A549 (cell line): Measurements from ENCODE around the gene GMEB2. TPM values are rescaled to one million over a fixed set of nuclear protein-coding genes. Genes with fewer than 3 reads are reported as not detected.

Experiments used
- ATAC-seq, 2 experiments: fragments of 200-7000 bp in 1 of 2; fragments of >200 bp in 1 of 2; cut with Nextera tagmentation in 1 of 2; cut with Tn5 transposase in 1 of 2; 3 replicates each; pipeline versions ENCODE4 v1.8.0 to v1.9.1; 2018 to 2020; ENCODE audit warnings: mild to moderate bottlenecking in 1 of 2, moderate library complexity in 1 of 2
- CTCF ChIA-PET: fragments of 300-600 bp; sonication (Branson Sonifier 250); formaldehyde crosslinking; extraction: SDS; loops from one replicate; lab custom pipeline; 2021; ENCODE audit warnings: antibody characterized with exemption, inconsistent platforms; lab: Yijun Ruan, JAX
- POLR2A ChIA-PET: fragments of 350-600 bp; formaldehyde crosslinking; extraction: SDS; loops from one replicate; lab custom pipeline; 2021; ENCODE audit warnings: antibody characterized with exemption, inconsistent platforms; lab: Yijun Ruan, JAX
- DNase-seq, 2 experiments: peaks; one replicate each; pipeline versions ENCODE4 v3.0.0 to v3.0.0-alpha.2; 2011 to 2016; ENCODE audit warnings: low read depth in 1 of 2, low spot score in 1 of 2
- FAIRE-seq: peaks from 2 replicates; lab custom pipeline; 2011; peaks lifted over from hg19 to GRCh38; lab: Jason Lieb, UNC
- H3K27ac ChIP-seq, 2 experiments: fragments of >200 bp; sonication (Bioruptor Twin); formaldehyde crosslinking; 3 replicates each; pipeline ENCODE4 v1.5.1; 2016 to 2017
- H3K4me1 ChIP-seq: fragments of >200 bp; sonication (Bioruptor Twin); formaldehyde crosslinking; 3 replicates; pipeline ENCODE4 v1.6.1; 2016
- H3K4me2 ChIP-seq: fragments of >200 bp; sonication (Bioruptor Twin); formaldehyde crosslinking; 3 replicates; pipeline ENCODE4 v1.6.1; 2016
- H3K4me3 ChIP-seq: fragments of >200 bp; sonication (Bioruptor Twin); formaldehyde crosslinking; 3 replicates; pipeline ENCODE4 v1.5.1; 2016
- H3K9me3 ChIP-seq: fragments of >200 bp; sonication (Bioruptor Twin); formaldehyde crosslinking; 3 replicates; pipeline ENCODE4 v1.6.1; 2016
- CBX2 ChIP-seq: fragments of 200-600 bp; sonication (generic); IDR thresholded peaks from 2 replicates; pipeline ENCODE4 v1.6.1; 2016; ENCODE audit warnings: low read depth, mild to moderate bottlenecking, borderline replicate concordance
- CEBPB ChIP-seq, 2 experiments: fragments of >200 bp in 1 of 2; sonication (Bioruptor Twin) in 1 of 2; formaldehyde crosslinking in 1 of 2; IDR thresholded peaks; 2 replicates each; pipeline ENCODE4 v1.6.1; 2012 to 2016
- CHD4 ChIP-seq: fragments of 200-600 bp; sonication (generic); IDR thresholded peaks from 2 replicates; pipeline ENCODE4 v1.6.1; 2016; ENCODE audit warnings: antibody characterized with exemption, mild to moderate bottlenecking, borderline replicate concordance
- ESRRA ChIP-seq: fragments of 150-350 bp; IDR thresholded peaks from 2 replicates; pipeline ENCODE4 v1.6.1; 2014; ENCODE audit warnings: mild to moderate bottlenecking, low read length, borderline replicate concordance
- FOSL2 ChIP-seq, 2 experiments: fragments of 450-650 bp in 1 of 2; fragments of >200 bp in 1 of 2; sonication (Bioruptor Twin) in 1 of 2; formaldehyde crosslinking; IDR thresholded peaks; 2 replicates each; pipeline versions ENCODE4 v1.5.0 to v1.6.1; 2016 to 2020; ENCODE audit warnings: mild to moderate bottlenecking in 1 of 2, moderate library complexity in 1 of 2
- HES2 ChIP-seq: fragments of >200 bp; sonication (Bioruptor Twin); formaldehyde crosslinking; IDR thresholded peaks from 2 replicates; pipeline ENCODE4 v1.6.1; 2016
- HEYL ChIP-seq: fragments of 250-450 bp; sonication (Bioruptor Pico); IDR thresholded peaks from 2 replicates; pipeline ENCODE4 v1.8.0; 2021; ENCODE audit warnings: mild to moderate bottlenecking, moderate library complexity
- MAX ChIP-seq: IDR thresholded peaks from 2 replicates; pipeline ENCODE4 v1.6.1; 2012
- MYC ChIP-seq: IDR thresholded peaks from 2 replicates; pipeline ENCODE4 v1.6.1; 2012; ENCODE audit warnings: mild to moderate bottlenecking, inconsistent platforms, low read length, improper control_type of control experiment, borderline replicate concordance
- NFE2L2 ChIP-seq: fragments of 150-350 bp; conservative IDR thresholded peaks from 2 replicates; pipeline ENCODE4 v1.6.1; 2014; ENCODE audit warnings: low read length
- NR3C1 ChIP-seq: fragments of >200 bp; sonication (Bioruptor Twin); formaldehyde crosslinking; IDR thresholded peaks from 3 replicates; pipeline ENCODE4 v1.6.1; 2017
- PHF8 ChIP-seq: fragments of 200-600 bp; sonication (generic); IDR thresholded peaks from 2 replicates; pipeline ENCODE4 v1.6.1; 2016; ENCODE audit warnings: low read depth, mild to moderate bottlenecking, antibody characterized with exemption, moderate library complexity, borderline replicate concordance
- POLR2A ChIP-seq: IDR thresholded peaks from 2 replicates; pipeline ENCODE4 v1.6.1; 2012; ENCODE audit warnings: mild to moderate bottlenecking, low read length
- RAD21 ChIP-seq, 2 experiments: fragments of >200 bp in 1 of 2; sonication (Bioruptor Twin) in 1 of 2; formaldehyde crosslinking in 1 of 2; IDR thresholded peaks in 1 of 2; conservative IDR thresholded peaks in 1 of 2; 2 replicates in 1 of 2; 3 replicates in 1 of 2; pipeline ENCODE4 v1.6.1; 2012 to 2018; ENCODE audit warnings: inconsistent platforms in 1 of 2
- RARB ChIP-seq: fragments of 250-450 bp; sonication (Bioruptor Pico); IDR thresholded peaks from 2 replicates; pipeline ENCODE4 v1.8.0; 2021; ENCODE audit warnings: mild to moderate bottlenecking, moderate library complexity
- REST ChIP-seq: fragments of 200-600 bp; sonication (generic); IDR thresholded peaks from 2 replicates; pipeline ENCODE4 v1.6.1; 2016; ENCODE audit warnings: antibody characterized with exemption, mild to moderate bottlenecking, moderate library complexity
- SMC3 ChIP-seq: fragments of >200 bp; sonication (Bioruptor Twin); formaldehyde crosslinking; IDR thresholded peaks from 3 replicates; pipeline ENCODE4 v1.6.1; 2018; ENCODE audit warnings: inconsistent platforms
- USF2 ChIP-seq: fragments of 450-650 bp; IDR thresholded peaks from 2 replicates; pipeline ENCODE4 v1.6.1; 2014; ENCODE audit warnings: antibody characterized with exemption
- ZC3H11A ChIP-seq: fragments of 450-650 bp; IDR thresholded peaks from 2 replicates; pipeline ENCODE4 v1.6.1; 2014; ENCODE audit warnings: antibody characterized with exemption, mild to moderate bottlenecking
- ZNF302 ChIP-seq: fragments of 250-450 bp; sonication (Bioruptor Pico); IDR thresholded peaks from 2 replicates; pipeline ENCODE4 v1.9.0; 2021; ENCODE audit warnings: inconsistent platforms, mild to moderate bottlenecking, moderate library complexity
- WGBS: methylation state at CpG from one replicate; pipeline ENCODE4 v1.1.6; 2017; ENCODE audit errors: missing lambda C conversion rate; 5-methylcytosine and 5-hydroxymethylcytosine counted together
- polyA plus RNA-seq, 4 experiments: library from polyadenylated mRNA; depleted of rRNA in 3 of 4; stranded (reverse); fragments of >200 nt; fragmentation: RNase III in 1 of 4; extraction: RNeasy Plus Mini Kit Qiagen cat#74134 plus additional on column Dnase treatment in 1 of 4; gene quantifications; 2 replicates in 3 of 4; 3 replicates in 1 of 4; pipeline ENCODE4 v1.2.3, GENCODE V29; 2011 to 2017
- TF ChIP-seq, protein P1 (sequence below): fragments of >200 bp; sonication (Bioruptor Twin); formaldehyde crosslinking; IDR thresholded peaks from 3 replicates; pipeline ENCODE4 v1.6.1; 2016

The GMEB2 gene
- polyA plus RNA-seq, 2 of the 4 experiments (the other 2 are of a cell fraction) = 6.5 to 6.8 TPM

DNA sequence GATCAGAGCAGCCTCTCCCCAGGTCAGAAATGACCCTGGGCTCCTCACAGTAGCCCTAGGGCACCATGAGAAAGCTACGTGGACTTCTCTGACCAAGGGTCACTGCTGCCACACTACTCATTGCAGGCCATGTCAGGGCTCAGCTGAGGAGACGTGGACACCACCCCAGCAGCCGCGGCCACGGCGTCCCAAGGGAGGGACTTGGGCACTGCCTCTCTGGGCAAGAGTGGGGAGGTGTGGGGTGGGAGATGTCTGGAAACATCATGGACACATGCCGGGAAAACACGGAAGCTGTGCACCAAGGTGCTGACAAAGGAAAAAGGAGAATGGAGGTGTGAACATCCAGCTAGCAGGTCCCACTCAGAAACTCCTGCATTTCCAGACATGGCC, 9.0 kb downstream of the GMEB2 start:
- POLR2A ChIA-PET = no interaction called here
- Histone ChIP-seq H3K27ac (no peak overlapping the region), H3K4me3 (no peak overlapping the region), H3K9me3 (no peaks in the 10 kb centered on the region), H3K4me2 (no peak overlapping the region), H3K4me1 (no peaks in the 10 kb centered on the region)
- TF ChIP-seq SMC3 (no peak), RAD21 (conservative IDR thresholded peaks at IDR 0.05 in 1 of 2, IDR thresholded peaks at IDR 0.05 in 1 of 2) (no peak), CEBPB (IDR thresholded peaks at IDR 0.05) (no peak), HES2 (no peak), HEYL (CRISPR knock-in tag) (no peak), CBX2 (no peak), NFE2L2 (no peak), USF2 (no peak), RARB (CRISPR knock-in tag) (no peak), MAX (no peak), NR3C1 (no peak)
- TF ChIP-seq, protein P1, sequence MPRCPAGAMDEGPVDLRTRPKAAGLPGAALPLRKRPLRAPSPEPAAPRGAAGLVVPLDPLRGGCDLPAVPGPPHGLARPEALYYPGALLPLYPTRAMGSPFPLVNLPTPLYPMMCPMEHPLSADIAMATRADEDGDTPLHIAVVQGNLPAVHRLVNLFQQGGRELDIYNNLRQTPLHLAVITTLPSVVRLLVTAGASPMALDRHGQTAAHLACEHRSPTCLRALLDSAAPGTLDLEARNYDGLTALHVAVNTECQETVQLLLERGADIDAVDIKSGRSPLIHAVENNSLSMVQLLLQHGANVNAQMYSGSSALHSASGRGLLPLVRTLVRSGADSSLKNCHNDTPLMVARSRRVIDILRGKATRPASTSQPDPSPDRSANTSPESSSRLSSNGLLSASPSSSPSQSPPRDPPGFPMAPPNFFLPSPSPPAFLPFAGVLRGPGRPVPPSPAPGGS = no peak
- WGBS = 77% methylated on average over 8 of the region's 8 CpGs
- ATAC-seq = no peak
- no peak for DNase-seq
- CTCF ChIA-PET = interaction anchor here (1.0 to 5.1 kb wide), 4 partner anchors 14 to 357 kb away, joined by 3 to 22 read pairs (median 4); partner anchors contain the start of gene PTK6
- no peak for FAIRE-seq

GRCh38 chr20:63617092-63617875, 9.6 kb downstream of the GMEB2 start:
- POLR2A ChIA-PET = no interaction called here
- 0 out of 6 replicates have a peak, but pooled peaks of 1 of the 2 experiments have one; percentile 31 for ATAC-seq
- no peak for FAIRE-seq

More at GRCh38 chr20:63617092-63617875, 9.6 kb downstream of the GMEB2 start:
- Histone ChIP-seq H3K27ac (no peak overlapping the region), H3K4me3 (no peak overlapping the region), H3K4me2 (no peak overlapping the region), H3K9me3 (no peaks in the 10 kb centered on the region), H3K4me1 (no peaks in the 10 kb centered on the region)
- CTCF ChIA-PET = interaction anchor here (0.7 to 5.1 kb wide), 6 partner anchors 12 to 357 kb away, joined by 3 to 22 read pairs (median 4); partner anchors contain the start of gene PTK6
- 92% methylated on average over 39 of the region's 41 CpGs for WGBS
- no peak for TF ChIP-seq REST
- TF ChIP-seq MAX = no peak
- TF ChIP-seq HEYL (CRISPR knock-in tag) = no peak
- TF ChIP-seq, protein P1 = no peak
- no peak for TF ChIP-seq CHD4
- no peak for TF ChIP-seq ZC3H11A
- TF ChIP-seq ESRRA = no peak
- no peak for TF ChIP-seq ZNF302
- TF ChIP-seq CBX2 = no peak
- no peak for TF ChIP-seq POLR2A
- TF ChIP-seq MYC = no peak
- no peak for TF ChIP-seq NR3C1
- no peak for TF ChIP-seq PHF8
- no peak for TF ChIP-seq FOSL2 (IDR thresholded peaks at IDR 0.05)
- no peak for TF ChIP-seq FOSL2 (CRISPR knock-in tag; IDR thresholded peaks at IDR 0.05)
- no peak for TF ChIP-seq NFE2L2
- no peak for TF ChIP-seq CEBPB (IDR thresholded peaks at IDR 0.05)
- no peak for DNase-seq
